HG03064 (cell line): ENCODE measurements around the gene SLC12A7.
"Not testable (repeated sequence)": the region's sequence is repeated elsewhere in the genome, so short reads cannot be mapped to it uniquely, and the experiment has no call there.

Experiments used
- ATAC-seq: cut with Tn5 transposase; IDR thresholded peaks from one replicate; pipeline ENCODE4 v1.9.1; 2021; ENCODE audit warnings: low read depth; ENCODE audit not compliant: unreplicated experiment

Gene SLC12A7

DNA sequence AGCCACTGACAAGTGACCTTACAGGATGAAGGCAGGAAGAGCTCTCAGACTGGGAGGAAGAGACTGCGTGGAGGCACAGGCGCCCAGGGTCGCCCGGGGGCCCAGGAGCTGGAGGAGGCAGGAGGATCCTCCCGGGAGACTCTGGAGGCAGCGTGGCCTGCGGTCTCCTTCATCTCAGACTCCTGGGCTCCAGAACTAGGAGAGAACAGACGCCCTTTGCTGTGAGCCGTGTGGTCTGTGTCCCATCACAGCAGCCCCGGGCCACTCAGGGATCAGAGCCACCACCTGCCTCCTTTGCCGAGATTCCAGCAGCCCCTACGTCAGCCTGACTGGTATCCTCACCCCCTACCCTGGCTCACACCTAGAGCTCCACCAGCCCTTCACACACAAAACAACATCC is 45.2 kb downstream of the SLC12A7 start:
- ATAC-seq, result no peak

DNA sequence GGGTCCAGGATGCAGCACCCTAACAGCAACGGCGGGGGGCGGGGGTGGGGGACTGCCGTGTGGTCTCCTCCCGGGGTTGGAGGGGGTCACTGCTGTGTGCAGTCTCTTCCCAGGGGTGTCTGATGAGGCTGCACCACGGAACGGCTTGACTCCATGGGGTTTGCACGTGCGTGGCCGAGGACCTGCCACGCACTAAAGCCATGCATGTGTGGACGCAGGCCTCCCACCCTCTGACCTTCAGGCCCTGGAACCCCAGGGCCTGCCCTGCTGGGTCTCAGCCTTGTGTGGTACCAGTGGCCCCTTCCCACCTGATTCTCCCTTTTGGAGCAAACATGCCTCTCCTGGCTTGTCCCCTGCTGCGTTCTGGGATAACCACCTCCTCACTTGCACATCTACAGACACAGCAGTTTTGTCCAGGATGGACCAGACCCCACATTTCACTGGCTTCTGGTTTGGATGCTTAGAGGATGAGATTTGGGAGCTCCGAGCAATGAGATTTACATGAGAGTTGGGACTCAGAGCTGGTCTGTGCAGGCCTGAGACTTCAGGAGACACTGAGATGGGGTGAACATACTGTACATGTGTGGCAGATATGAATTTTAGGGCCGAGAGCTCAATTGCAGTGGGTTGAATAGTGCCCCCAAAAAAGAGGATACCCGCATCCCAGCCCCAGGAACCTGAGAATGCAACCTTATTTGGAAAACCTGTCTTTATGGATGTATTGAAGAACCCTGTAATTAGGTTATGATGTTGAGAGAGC is 45.8 kb downstream of the SLC12A7 start:
- no peak for ATAC-seq

DNA sequence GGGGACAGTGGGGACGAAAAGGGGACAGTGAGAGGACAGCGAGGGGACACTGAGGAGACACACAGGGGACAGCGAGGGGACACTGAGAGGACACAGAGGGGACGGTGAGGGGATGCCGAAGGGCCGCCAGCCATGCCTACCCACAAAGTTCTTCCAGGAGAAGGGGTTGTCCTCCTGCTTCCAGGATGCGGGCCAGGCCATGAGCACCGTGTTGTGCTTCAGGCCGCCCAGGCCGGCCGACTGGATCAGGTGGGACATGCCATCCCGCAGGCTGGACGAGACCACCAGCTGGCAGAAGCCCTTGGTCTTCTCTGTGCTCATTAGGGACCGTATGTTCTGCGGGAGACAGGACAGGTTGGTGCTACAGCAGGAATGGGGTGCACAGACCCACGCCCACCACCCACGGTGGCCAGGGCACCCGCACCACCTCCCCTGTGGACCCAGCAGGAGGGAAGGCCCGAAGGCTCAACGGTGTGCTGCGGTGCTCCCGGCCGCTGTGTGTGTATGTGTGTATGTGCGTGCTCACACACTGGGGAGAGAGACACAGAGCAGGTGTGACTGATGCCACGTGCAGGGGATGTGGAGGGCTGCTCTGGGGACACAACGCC is 46.6 kb downstream of the SLC12A7 start:
- no peak for ATAC-seq

DNA sequence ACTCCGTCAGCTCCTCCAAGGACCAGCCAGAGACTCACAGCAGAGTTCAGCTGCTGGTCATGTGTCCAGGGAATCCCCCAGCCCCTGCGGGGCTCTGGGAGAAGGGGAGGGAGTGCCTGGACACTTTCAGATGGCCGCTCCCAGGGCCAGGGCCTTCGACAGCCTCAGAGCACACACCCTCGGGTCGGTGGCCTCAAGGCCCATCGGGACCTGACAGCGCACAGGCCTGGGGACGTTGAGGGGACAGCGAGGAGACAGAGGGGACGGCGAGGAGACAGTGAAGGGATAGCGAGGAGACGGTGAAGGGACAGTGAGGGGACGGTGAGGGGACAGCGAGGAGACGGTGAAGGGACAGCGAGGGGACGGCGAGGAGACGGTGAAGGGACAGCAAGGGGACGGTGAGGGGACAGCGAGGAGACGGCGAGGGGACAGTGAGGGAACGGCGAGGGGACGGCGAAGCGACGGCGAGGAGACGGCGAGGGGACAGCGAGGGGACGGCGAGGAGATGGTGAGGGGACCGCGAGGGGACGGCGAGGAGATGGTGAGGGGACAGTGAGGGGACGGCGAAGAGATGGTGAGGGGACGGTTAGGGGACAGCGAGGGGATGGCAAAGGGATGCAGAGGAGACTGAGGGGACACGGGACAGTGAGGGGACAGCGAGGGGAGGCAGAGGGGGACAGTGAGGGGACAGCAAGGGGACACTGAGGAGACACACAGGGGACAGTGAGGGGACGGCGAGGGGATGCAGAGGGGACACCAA is 47.3 kb downstream of the SLC12A7 start:
- no peak for ATAC-seq

DNA sequence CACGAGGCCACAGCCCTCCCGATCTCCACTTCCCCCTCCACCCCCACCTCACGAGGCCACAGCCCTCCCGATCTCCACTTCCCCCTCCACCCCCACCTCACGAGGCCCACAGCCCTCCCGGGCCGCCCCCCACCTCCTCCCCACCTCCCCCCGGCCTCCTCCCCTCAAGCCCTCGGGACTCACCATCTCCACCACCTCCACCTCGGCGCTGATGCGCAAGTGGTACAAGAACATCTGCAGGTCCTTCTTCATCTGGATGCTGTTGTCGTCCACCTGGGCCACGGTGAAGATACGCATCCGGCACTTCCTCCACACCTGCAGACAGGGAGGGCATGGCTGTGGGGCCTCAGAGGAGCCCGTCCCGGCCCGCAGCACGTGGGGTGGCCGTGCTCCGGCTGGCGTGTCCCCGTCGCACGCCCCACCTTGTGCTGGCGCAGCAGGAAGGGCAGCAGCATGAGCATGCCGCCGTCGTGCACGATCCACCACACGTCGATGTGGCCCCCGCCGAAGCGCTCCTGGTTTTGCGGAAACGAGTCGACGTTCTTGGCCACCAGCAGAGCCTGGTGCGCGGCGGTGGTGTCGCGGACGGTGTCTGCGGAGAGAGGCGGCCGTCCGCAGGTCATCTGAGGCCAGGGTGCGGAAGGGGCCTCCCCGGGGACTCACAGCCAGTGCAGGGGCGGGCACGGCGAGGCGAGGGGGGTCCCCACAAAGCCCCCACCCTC is 48.0 kb downstream of the SLC12A7 start:
- ATAC-seq, result no peak

DNA sequence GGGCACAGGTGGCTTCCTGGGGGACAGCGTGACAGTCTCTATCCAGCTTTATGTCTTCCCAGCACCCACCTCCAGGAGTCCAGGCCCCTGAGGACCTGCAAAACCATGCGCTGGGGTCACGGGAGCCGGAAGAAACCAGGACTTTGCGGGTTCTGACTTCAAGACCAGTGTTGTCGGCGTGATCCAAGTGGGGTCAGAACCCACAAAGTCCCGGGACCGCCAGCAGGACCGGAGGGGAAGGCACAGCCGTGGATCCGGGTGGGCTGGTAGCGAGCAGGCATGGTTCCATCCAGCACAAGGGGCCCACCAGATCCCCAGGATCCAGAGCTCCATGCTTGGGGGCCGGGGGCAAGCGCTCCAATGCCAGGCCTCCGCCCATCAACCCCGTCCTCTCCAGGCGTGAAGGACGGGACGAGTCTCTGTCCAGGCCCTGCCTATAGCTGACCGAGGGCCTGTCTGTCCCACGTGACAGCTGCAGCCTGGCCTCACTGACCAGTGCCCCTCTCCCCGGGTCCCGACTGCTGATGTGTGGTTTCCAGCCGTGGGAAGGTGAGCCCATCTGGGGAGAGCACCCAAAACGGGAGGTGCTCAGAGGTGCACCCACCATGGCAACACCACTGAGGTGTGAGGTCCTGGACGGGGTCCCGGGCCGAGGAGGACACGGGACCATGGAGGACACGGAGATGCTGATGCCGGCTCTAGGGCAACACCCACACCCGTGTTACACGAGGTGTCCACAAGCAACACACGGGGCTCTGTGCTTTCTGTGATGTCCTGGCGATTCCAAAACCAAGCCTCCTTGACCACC is 48.9 kb downstream of the SLC12A7 start:
- no peak for ATAC-seq

DNA sequence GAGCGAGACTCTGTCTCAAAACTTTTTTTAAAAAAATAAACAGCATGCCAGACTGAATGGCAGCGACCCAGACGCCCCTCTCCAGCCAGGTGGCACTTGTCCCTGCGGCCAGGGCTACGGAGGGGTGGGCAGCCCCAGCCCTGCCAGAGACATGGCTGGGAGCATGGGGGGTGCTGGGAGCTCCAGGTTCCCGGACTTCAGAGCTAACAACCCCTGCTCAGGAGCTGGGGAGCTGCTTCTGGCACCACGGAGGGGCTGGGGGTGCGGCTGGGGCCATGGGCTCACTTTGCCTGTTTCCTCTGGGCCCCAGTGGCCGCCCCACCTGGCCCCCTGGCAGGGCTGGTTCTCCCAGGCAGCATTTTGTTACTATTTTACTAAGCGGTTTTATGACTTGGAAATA is 49.9 kb downstream of the SLC12A7 start:
- ATAC-seq, result no peak

DNA sequence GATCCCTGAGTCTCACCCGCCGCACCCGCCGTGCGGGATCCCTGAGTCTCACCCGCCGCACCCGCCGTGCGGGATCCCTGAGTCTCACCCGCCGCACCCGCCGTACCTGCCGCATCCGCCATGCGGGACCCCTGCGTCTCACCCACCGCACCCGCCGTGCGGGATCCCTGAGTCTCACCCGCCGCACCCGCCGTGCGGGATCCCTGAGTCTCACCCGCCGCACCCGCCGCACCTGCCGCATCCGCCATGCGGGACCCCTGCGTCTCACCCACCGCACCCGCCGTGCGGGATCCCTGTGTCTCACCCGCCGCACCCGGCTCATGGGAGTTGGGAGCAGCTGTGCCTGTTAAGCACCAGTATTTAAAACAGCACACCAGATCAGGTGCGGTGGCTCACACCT is 50.6 kb downstream of the SLC12A7 start:
- not testable (repeated sequence) for ATAC-seq

DNA sequence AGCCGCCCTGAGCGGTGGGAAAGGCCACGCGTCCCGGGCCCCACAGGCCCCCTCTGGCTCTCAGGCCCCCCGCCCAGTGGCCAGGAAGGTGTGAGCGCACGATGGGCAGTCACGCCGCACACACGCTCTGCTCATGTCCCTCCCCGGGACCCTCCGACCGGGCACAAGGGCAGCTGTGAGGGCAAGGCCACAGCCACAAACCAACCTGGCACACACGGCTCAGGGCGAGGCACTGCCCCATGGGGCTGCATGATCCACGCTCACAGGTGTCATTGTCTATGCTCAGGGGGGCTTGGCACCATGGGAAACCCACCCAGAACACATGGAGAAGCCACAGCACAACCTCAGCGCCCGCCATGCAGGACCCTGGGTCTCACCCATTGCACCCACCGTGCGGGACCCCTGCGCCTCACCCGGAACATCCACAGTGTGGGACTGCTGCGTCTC is 51.3 kb downstream of the SLC12A7 start:
- no peak for ATAC-seq

DNA sequence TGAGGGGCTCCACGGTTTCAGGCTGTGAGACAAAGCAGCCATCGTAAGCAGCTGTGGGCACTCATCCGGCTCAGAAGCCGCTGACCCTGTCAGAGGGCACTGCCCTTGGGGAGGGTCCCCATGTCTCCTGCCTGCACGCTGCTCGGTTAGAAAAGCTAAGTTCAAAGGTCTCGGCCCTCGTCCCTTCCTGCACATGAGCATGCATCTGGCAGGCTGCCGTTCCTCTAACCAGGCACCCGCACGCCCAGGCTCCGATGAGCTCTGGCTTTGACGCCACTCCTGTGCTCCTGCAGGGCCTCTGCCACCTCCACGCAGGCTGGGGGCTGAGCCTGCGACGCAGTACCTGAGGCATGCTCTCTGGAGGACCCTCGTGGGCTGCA is 52.0 kb downstream of the SLC12A7 start:
- no peak for ATAC-seq

DNA sequence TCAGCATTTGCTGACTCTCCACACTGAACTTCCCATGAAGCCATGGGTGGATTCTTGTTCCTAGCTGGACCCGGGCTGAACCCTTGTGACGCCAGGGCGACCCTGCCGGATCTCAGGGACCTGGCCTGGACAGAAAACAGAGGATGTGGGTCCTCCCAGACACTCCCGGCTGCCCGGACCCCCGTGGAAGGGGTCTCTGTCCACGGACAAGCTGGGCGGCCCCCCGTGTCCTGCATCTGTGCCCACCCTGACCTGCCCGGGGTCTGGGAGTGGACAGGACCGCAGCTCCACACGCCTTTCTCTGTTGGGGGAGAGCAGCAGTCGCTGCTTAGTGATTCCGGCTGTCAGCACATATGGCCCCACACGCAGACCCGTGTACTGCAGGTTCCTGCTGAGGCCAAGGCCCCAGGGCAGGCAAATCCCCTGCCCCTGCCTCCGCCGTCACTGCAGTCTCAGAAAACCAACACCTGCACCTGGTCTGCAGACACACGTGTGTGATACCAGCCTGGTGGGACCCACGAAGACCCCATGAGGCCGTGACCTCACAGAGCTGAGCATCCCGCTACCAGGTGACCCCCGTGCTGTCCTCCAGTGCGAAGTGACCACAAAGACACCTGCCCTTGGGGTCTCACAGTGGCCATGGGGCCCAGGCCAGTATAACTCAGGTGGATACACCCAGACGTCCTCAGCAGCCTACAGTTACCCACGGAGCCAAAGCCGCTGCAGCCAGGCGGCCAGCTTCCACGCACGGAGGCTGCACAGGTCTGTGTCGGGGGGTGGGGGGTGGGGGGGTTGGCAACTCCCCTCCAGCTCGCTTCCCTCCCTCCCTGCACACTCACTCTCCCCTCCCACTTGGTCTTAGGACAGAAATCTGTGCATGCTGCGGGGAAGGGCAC is 52.6 kb downstream of the SLC12A7 start:
- ATAC-seq, result no peak

DNA sequence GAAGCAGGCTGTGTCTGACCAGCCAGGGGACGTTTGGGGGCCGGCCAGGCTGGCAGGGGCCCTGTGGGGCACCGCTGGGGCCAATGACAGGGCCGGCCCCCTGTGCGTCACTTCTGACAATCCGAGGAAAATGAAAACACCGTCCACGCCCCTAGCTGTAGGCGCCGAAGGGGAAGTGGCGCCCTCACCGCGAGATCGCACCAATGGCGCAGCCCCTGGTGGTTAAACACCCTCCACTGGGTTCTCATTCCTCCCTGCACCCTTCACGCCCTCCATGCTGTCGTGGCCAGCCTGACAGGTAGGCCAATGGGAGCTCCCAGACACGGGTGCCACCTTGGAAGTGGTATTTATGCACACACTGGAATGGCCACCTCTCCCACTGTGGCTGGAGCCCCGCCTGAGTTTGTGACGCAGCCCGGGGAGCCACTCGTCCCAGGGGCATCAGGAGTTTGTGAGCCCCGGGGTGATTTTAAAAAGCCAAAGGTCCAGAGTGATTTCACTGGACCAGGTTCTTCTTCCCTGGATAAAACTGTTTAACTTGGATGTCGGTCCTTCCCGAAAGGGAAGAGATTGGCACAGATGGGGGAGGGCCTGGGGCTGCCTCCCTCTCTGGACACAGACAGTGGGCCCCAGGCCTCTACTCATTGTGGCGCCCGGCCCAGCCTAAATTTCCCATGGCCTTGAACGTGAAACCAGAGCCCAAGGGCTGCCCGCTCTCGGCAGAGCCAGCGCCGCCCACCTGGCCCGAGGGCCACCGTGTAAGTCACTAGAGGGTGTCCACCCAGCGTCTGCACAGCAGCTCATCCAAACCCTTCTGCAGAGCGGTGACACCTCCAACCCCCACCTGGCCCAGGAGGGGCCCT is 53.5 kb downstream of the SLC12A7 start:
- no peak for ATAC-seq

DNA sequence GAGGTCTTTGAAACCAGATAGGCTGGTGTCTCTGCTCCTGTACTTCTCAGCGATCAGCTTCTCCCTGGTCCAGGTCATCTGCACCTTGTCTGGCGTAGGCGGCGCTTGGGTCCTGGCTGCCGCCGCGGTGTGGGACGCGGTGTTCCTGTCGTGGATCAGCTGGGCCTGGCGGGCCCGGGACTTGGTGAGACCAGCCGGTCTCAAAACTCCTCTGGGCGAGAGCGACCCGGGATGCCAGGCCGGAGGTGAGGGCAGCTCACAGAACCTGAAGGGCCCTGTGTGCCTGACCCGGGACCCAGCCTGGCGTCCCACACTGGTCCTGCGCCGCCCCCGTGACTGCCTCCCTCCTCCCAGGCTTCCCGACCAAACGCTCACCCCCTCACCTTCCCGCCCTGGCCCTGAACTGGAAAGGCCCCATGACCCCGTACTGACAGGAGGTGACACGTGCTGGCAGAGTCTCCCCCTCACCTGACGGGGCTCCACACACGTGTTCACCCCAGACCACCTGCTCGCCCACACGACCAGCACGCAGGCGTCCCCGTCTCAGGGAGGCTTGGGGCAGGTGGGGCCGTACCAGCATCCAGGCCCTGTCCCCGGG is 54.3 kb downstream of the SLC12A7 start:
- no peak for ATAC-seq

DNA sequence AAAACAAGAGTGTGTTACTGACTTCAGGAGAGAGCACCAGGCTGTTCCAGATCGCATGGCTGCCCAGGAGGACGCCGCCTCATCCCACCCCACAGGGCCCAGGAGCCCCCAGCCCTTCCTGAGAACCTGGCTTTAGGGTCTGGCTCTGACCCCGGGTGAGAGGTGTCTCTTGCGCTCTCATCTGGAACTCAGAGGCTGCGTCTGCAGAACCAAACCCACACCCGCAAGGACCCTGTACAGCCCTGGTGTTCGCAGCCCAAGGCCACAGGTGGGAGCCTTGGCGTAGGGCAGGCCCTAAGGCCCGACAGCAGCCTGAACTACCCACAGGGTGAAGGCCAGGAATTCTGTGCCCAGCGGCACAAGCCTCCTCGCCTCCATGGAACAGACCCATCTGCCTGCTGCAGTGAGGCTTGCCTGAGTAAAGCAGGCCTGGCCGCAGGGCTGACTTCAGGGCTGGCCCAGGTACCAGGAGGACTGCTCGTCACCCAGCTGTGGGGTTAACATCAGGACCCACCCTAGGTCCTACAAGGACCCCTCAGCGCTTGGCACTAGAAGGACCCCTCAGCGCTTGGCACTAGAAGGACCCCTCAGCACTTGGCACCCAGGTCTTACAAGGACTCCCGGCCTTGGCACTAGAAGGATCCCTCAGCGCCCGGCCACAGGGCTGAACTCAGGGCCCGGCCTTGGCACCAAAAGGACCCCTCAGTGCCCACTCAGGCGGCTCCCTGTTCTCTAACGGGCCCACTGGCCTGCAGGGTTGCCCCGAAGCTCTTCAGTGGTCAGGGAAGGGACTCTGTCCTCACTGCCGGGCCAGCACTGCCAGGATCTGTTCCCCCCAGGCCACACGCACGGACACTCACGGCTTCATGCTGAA is 55.0 kb downstream of the SLC12A7 start:
- no peak for ATAC-seq

DNA sequence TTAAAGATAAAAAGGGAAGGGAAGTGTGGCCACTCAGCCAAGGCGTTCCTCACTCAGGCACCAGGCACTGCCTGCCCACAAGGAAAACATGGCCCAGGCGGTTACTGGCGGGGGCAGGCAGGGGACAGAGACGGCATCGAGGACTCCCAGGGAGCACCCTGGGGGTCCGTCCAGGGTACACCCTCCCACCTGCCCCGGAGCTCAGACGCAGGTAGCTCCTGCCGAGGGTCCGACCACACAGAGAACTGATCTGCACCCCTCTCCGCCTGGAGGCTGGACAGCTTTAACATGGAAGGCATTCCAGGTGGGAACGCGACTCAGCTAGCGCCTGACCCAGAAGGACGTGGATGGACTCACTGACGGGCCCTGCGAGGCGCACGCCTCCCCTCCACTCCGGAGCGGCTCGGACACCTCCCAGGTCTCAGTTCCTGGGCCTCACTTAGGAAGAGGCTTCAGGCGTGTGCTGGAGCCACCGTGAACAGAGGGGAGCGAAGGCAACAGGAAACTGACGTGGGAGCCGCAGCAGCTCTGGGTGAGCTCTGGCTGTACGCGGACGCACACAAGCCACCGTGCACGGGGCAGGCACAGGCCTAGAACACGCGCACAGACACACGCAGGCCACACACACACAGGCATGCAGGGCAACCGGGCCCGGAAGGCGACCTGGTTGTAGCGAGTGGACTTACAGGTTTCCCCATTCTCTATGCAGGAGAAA is 55.8 kb downstream of the SLC12A7 start:
- ATAC-seq, result no peak
